WTC11 (cell line): ENCODE measurements around the gene UCKL1. TPM values are rescaled to one million over a fixed set of nuclear protein-coding genes. Genes with fewer than 3 reads are reported as not detected.

Experiments used
- ATAC-seq: fragments of 200-7000 bp; cut with Tn5 transposase; 2 replicates; pipeline ENCODE4 v1.10.0; 2021; ENCODE audit warnings: mild to moderate bottlenecking, moderate library complexity
- CTCF ChIA-PET: fragments of 300-600 bp; sonication (Branson Sonifier 250); formaldehyde crosslinking; loops from one replicate; lab custom pipeline; 2021; ENCODE audit warnings: antibody characterized with exemption; lab: Charles Lee
- POLR2A ChIA-PET: fragments of 350-600 bp; sonication (Branson Sonifier 250); formaldehyde crosslinking; loops from one replicate; lab custom pipeline; 2021; ENCODE audit warnings: antibody characterized with exemption; lab: Charles Lee
- DNase-seq: peaks from one replicate; pipeline ENCODE4 v3.0.0; 2021; ENCODE audit warnings: low spot score
- H3K27ac Mint-ChIP-seq: 2 replicates; pipeline ENCODE4 v1.8.0; 2021; ENCODE audit warnings: mixed read lengths
- H3K27me3 Mint-ChIP-seq: 2 replicates; pipeline ENCODE4 v1.8.0; 2021; ENCODE audit warnings: low read depth, mild to moderate bottlenecking, moderate library complexity, mixed read lengths
- H3K36me3 Mint-ChIP-seq: 2 replicates; pipeline ENCODE4 v1.8.0; 2021; ENCODE audit warnings: mixed read lengths
- H3K4me1 Mint-ChIP-seq: 2 replicates; pipeline ENCODE4 v1.8.0; 2022; ENCODE audit warnings: mixed read lengths
- H3K4me3 Mint-ChIP-seq: 2 replicates; pipeline ENCODE4 v1.8.0; 2021; ENCODE audit warnings: mild to moderate bottlenecking, moderate library complexity, mixed read lengths
- H3K9me3 Mint-ChIP-seq: 2 replicates; pipeline ENCODE4 v1.8.0; 2021; ENCODE audit warnings: mixed read lengths
- CREB1 ChIP-seq: sonication (generic); formaldehyde crosslinking; IDR thresholded peaks from 2 replicates; pipeline ENCODE4 v1.8.0; 2023; ENCODE audit warnings: mild to moderate bottlenecking, missing genetic modification reagents
- EMX1 ChIP-seq: fragments of 250-450 bp; sonication (Bioruptor Pico); IDR thresholded peaks from 2 replicates; pipeline ENCODE4 v1.8.0; 2021; ENCODE audit warnings: mild to moderate bottlenecking
- FOXK1 ChIP-seq: sonication (generic); formaldehyde crosslinking; IDR thresholded peaks from 2 replicates; pipeline ENCODE4 v1.8.0; 2022; ENCODE audit warnings: mild to moderate bottlenecking, moderate library complexity, missing genetic modification reagents
- GTF2I ChIP-seq: fragments of 250-450 bp; sonication (Bioruptor Pico); conservative IDR thresholded peaks from 2 replicates; pipeline ENCODE4 v1.4.0; 2021; ENCODE audit warnings: mild to moderate bottlenecking
- HMGA2 ChIP-seq: fragments of 250-450 bp; sonication (Bioruptor Pico); IDR thresholded peaks from 2 replicates; pipeline ENCODE4 v1.4.0; 2021; ENCODE audit warnings: mild to moderate bottlenecking, moderate library complexity
- JAZF1 ChIP-seq: fragments of 250-450 bp; sonication (Bioruptor Pico); IDR thresholded peaks from 2 replicates; pipeline ENCODE4 v1.9.0; 2021; ENCODE audit warnings: moderate library complexity, mild to moderate bottlenecking, inconsistent platforms
- KAT7 ChIP-seq: sonication (generic); formaldehyde crosslinking; IDR thresholded peaks from 2 replicates; pipeline ENCODE4 v1.8.1; 2023; ENCODE audit warnings: missing genetic modification reagents, mild to moderate bottlenecking, borderline replicate concordance
- NFATC4 ChIP-seq: fragments of 250-450 bp; sonication (Bioruptor Pico); IDR thresholded peaks from 2 replicates; pipeline ENCODE4 v1.9.0; 2021; ENCODE audit warnings: mild to moderate bottlenecking
- NFYB ChIP-seq: sonication (generic); formaldehyde crosslinking; conservative IDR thresholded peaks from 2 replicates; pipeline ENCODE4 v1.8.0; 2022; ENCODE audit warnings: low read depth, missing genetic modification reagents
- NR3C1 ChIP-seq: sonication (generic); formaldehyde crosslinking; conservative IDR thresholded peaks from 2 replicates; pipeline ENCODE4 v1.8.1; 2023; ENCODE audit warnings: low read depth, mild to moderate bottlenecking, missing genetic modification reagents
- SMAD3 ChIP-seq: sonication (generic); formaldehyde crosslinking; IDR thresholded peaks from 2 replicates; pipeline ENCODE4 v1.8.0; 2022; ENCODE audit warnings: missing genetic modification reagents, mild to moderate bottlenecking, borderline replicate concordance
- SOX15 ChIP-seq: fragments of 250-450 bp; sonication (Bioruptor Pico); IDR thresholded peaks from 2 replicates; pipeline ENCODE4 v1.9.0; 2021; ENCODE audit warnings: mild to moderate bottlenecking
- ZNF263 ChIP-seq: sonication (generic); formaldehyde crosslinking; IDR thresholded peaks from 2 replicates; pipeline ENCODE4 v1.8.1; 2022; ENCODE audit warnings: low read depth, mild to moderate bottlenecking, moderate library complexity, missing genetic modification reagents
- ZNF396 ChIP-seq: fragments of 250-450 bp; sonication (Bioruptor Pico); IDR thresholded peaks from 2 replicates; pipeline ENCODE4 v1.8.0; 2021; ENCODE audit warnings: mild to moderate bottlenecking, moderate library complexity, borderline replicate concordance
- total RNA-seq: library from RNA; stranded (reverse); gene quantifications from 3 replicates; pipeline ENCODE4 v1.2.3, GENCODE V29; 2021
- TF ChIP-seq, protein P1 (sequence below): fragments of 250-450 bp; sonication (Bioruptor Pico); conservative IDR thresholded peaks from 2 replicates; pipeline ENCODE4 v1.9.0; 2021; ENCODE audit warnings: mild to moderate bottlenecking
- TF ChIP-seq, protein P2 (sequence below): sonication (generic); formaldehyde crosslinking; IDR thresholded peaks from 2 replicates; pipeline ENCODE4 v1.8.0; 2022; ENCODE audit warnings: mild to moderate bottlenecking, missing genetic modification reagents
- TF ChIP-seq, protein P3 (sequence below): sonication (generic); formaldehyde crosslinking; IDR thresholded peaks from 2 replicates; pipeline ENCODE4 v1.8.1; 2022; ENCODE audit warnings: mild to moderate bottlenecking, missing genetic modification reagents, moderate library complexity, borderline replicate concordance
- TF ChIP-seq, protein P4 (sequence below): sonication (generic); formaldehyde crosslinking; IDR thresholded peaks from 2 replicates; pipeline ENCODE4 v1.8.1; 2023; ENCODE audit warnings: mild to moderate bottlenecking, missing genetic modification reagents
- TF ChIP-seq, protein P5 (sequence below): fragments of 250-450 bp; sonication (Bioruptor Pico); IDR thresholded peaks from 2 replicates; pipeline ENCODE4 v1.9.0; 2021; ENCODE audit warnings: mild to moderate bottlenecking
- TF ChIP-seq, protein P6 (sequence below): sonication (generic); formaldehyde crosslinking; IDR thresholded peaks from 2 replicates; pipeline ENCODE4 v1.8.0; 2022; ENCODE audit warnings: mild to moderate bottlenecking, missing genetic modification reagents
- TF ChIP-seq, protein P7 (sequence below): sonication (generic); formaldehyde crosslinking; conservative IDR thresholded peaks from 2 replicates; pipeline ENCODE4 v1.8.1; 2023; ENCODE audit warnings: mild to moderate bottlenecking, low read depth, missing genetic modification reagents, moderate library complexity

UCKL1 gene
- total RNA-seq, 1 experiment from 2014 or later, result 51.2 TPM

DNA sequence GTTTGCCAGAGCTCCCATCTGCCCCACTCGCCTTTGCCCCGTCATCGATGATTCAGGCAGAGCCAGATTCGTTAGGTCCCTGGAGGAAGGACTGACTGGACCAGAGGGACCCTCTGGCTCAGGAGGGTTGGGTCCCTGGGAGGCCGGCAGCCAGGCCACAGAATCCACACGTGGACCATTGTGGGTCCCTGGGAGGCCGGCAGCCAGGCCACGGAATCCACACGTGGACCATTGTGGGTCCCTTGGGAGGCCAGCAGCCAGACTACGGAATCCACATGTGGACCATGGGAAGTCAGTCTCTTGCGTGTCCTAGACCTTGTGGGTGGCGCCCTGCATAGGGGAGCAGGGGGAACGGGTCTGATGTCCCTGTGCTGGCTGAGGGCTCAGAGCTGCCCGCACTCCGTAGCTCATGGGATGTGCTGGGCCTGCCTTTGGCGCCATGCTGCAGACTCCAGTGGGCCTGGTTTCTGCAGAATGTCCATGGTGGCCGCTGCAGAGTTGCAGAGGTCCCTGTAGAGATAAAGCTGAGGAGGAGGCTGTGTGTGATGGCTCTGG, 23.5 kb downstream of the UCKL1 start:
- Mint-ChIP-seq H3K4me1 (no peaks in the 10 kb centered on the region), H3K36me3 (peaks cover 42% of the 10 kb centered on the region), H3K27me3 (no peaks in the 10 kb centered on the region), H3K4me3 (no peak overlapping the region), H3K27ac (no peak overlapping the region), H3K9me3 (no peaks in the 10 kb centered on the region)
- TF ChIP-seq, protein P1, sequence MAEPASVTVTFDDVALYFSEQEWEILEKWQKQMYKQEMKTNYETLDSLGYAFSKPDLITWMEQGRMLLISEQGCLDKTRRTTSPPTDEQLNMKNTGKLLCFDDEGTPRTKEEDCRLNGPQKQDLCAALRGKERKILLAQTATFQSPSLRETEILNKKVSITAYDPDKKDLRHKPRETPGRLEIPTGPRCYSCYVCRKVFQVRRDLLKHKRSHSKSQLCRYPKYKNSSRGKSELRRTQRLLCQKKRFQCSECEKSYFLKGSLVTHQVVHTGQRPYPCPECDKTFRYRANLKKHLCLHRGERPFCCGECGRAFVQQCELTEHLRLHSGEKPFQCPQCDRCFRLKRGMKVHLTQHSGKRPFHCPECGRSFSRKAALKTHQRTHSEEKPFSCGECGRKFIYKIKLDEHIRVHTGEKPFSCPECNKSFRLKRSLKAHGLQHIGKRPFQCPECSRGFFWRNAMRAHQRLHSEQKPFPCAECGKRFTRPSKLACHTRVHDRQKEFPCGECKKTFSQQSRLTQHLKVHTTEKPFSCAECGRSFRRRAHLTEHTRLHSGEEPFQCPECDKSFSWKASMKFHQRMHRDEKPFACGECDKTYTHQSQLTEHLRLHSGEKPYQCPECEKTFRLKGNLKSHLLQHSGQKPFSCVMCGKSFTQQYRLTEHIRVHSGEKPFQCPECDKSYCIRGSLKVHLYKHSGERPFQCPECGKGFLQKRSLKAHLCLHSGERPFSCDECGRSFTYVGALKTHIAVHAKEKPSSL (CRISPR knock-in tag), result no peak
- TF ChIP-seq CREB1 (CRISPR knock-in tag) (no peak), FOXK1 (CRISPR knock-in tag) (no peak), NFATC4 (CRISPR knock-in tag) (no peak), EMX1 (CRISPR knock-in tag) (no peak), KAT7 (CRISPR knock-in tag) (no peak)
- TF ChIP-seq, protein P2, sequence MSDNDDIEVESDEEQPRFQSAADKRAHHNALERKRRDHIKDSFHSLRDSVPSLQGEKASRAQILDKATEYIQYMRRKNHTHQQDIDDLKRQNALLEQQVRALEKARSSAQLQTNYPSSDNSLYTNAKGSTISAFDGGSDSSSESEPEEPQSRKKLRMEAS (CRISPR knock-in tag), result no peak
- TF ChIP-seq, protein P3, sequence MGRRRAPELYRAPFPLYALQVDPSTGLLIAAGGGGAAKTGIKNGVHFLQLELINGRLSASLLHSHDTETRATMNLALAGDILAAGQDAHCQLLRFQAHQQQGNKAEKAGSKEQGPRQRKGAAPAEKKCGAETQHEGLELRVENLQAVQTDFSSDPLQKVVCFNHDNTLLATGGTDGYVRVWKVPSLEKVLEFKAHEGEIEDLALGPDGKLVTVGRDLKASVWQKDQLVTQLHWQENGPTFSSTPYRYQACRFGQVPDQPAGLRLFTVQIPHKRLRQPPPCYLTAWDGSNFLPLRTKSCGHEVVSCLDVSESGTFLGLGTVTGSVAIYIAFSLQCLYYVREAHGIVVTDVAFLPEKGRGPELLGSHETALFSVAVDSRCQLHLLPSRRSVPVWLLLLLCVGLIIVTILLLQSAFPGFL (CRISPR knock-in tag), result no peak
- CTCF ChIA-PET, result interaction anchor here (1.0 to 2.6 kb wide), 8 partner anchors 10 to 395 kb away, joined by 3 to 21 read pairs (median 6); partner anchors contain the start of genes PRPF6, PTK6 and UCKL1
- DNase-seq, result no peak
- no peak for ATAC-seq
- POLR2A ChIA-PET, result interaction anchor here (0.6 kb wide), 1 partner anchor 31 kb away, joined by 3 read pairs; no protein-coding TSS in a partner anchor

DNA sequence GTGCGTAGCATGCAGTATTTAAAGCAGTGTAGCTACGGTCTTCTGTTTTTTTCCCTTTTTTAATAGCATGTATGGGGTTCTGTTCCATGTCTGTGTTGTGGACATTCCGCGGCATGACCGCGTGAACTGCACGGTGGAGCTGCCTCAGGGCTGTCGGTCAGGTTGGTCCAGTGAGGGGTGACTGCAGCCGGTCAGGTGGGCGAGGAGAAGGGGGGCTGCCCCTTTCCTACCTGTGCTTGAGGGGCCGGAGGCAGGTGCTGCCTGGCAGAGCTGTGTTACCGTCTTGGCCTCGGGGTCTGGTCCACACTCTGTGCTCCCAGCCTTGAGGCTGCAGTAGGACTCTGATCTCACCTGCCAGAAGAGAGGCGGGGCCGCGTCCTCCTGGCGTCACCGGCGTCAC, 24.5 kb downstream of the UCKL1 start:
- CTCF ChIA-PET, result interaction anchor here (1.2 kb wide), 1 partner anchor 49 kb away, joined by 3 read pairs; the partner anchor contains the start of gene PRPF6
- POLR2A ChIA-PET, result no interaction called here
- ATAC-seq, result no peak
- Mint-ChIP-seq H3K27me3 (no peaks in the 10 kb centered on the region), H3K4me3 (no peak overlapping the region), H3K27ac (no peak overlapping the region), H3K4me1 (no peaks in the 10 kb centered on the region), H3K9me3 (no peaks in the 10 kb centered on the region), H3K36me3 (peaks cover 42% of the 10 kb centered on the region)
- no peak for DNase-seq
- no peak for TF ChIP-seq JAZF1
- TF ChIP-seq, protein P4, sequence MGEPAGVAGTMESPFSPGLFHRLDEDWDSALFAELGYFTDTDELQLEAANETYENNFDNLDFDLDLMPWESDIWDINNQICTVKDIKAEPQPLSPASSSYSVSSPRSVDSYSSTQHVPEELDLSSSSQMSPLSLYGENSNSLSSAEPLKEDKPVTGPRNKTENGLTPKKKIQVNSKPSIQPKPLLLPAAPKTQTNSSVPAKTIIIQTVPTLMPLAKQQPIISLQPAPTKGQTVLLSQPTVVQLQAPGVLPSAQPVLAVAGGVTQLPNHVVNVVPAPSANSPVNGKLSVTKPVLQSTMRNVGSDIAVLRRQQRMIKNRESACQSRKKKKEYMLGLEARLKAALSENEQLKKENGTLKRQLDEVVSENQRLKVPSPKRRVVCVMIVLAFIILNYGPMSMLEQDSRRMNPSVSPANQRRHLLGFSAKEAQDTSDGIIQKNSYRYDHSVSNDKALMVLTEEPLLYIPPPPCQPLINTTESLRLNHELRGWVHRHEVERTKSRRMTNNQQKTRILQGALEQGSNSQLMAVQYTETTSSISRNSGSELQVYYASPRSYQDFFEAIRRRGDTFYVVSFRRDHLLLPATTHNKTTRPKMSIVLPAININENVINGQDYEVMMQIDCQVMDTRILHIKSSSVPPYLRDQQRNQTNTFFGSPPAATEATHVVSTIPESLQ (CRISPR knock-in tag), result no peak
- TF ChIP-seq NR3C1, result no peak
- TF ChIP-seq ZNF263 (CRISPR knock-in tag), result no peak
- no peak for TF ChIP-seq CREB1 (CRISPR knock-in tag)
- TF ChIP-seq, protein P5, sequence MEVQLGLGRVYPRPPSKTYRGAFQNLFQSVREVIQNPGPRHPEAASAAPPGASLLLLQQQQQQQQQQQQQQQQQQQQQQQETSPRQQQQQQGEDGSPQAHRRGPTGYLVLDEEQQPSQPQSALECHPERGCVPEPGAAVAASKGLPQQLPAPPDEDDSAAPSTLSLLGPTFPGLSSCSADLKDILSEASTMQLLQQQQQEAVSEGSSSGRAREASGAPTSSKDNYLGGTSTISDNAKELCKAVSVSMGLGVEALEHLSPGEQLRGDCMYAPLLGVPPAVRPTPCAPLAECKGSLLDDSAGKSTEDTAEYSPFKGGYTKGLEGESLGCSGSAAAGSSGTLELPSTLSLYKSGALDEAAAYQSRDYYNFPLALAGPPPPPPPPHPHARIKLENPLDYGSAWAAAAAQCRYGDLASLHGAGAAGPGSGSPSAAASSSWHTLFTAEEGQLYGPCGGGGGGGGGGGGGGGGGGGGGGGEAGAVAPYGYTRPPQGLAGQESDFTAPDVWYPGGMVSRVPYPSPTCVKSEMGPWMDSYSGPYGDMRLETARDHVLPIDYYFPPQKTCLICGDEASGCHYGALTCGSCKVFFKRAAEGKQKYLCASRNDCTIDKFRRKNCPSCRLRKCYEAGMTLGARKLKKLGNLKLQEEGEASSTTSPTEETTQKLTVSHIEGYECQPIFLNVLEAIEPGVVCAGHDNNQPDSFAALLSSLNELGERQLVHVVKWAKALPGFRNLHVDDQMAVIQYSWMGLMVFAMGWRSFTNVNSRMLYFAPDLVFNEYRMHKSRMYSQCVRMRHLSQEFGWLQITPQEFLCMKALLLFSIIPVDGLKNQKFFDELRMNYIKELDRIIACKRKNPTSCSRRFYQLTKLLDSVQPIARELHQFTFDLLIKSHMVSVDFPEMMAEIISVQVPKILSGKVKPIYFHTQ (CRISPR knock-in tag), result no peak
- TF ChIP-seq, protein P6, sequence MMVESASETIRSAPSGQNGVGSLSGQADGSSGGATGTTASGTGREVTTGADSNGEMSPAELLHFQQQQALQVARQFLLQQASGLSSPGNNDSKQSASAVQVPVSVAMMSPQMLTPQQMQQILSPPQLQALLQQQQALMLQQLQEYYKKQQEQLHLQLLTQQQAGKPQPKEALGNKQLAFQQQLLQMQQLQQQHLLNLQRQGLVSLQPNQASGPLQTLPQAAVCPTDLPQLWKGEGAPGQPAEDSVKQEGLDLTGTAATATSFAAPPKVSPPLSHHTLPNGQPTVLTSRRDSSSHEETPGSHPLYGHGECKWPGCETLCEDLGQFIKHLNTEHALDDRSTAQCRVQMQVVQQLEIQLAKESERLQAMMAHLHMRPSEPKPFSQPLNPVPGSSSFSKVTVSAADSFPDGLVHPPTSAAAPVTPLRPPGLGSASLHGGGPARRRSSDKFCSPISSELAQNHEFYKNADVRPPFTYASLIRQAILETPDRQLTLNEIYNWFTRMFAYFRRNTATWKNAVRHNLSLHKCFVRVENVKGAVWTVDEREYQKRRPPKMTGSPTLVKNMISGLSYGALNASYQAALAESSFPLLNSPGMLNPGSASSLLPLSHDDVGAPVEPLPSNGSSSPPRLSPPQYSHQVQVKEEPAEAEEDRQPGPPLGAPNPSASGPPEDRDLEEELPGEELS (CRISPR knock-in tag), result no peak
- no peak for TF ChIP-seq SOX15 (CRISPR knock-in tag)
- no peak for TF ChIP-seq GTF2I
- no peak for TF ChIP-seq NFYB (CRISPR knock-in tag)
- TF ChIP-seq ZNF396 (CRISPR knock-in tag), result no peak
- no peak for TF ChIP-seq HMGA2 (CRISPR knock-in tag)
- TF ChIP-seq, protein P7, sequence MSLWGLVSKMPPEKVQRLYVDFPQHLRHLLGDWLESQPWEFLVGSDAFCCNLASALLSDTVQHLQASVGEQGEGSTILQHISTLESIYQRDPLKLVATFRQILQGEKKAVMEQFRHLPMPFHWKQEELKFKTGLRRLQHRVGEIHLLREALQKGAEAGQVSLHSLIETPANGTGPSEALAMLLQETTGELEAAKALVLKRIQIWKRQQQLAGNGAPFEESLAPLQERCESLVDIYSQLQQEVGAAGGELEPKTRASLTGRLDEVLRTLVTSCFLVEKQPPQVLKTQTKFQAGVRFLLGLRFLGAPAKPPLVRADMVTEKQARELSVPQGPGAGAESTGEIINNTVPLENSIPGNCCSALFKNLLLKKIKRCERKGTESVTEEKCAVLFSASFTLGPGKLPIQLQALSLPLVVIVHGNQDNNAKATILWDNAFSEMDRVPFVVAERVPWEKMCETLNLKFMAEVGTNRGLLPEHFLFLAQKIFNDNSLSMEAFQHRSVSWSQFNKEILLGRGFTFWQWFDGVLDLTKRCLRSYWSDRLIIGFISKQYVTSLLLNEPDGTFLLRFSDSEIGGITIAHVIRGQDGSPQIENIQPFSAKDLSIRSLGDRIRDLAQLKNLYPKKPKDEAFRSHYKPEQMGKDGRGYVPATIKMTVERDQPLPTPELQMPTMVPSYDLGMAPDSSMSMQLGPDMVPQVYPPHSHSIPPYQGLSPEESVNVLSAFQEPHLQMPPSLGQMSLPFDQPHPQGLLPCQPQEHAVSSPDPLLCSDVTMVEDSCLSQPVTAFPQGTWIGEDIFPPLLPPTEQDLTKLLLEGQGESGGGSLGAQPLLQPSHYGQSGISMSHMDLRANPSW (CRISPR knock-in tag), result no peak
- no peak for TF ChIP-seq SMAD3 (CRISPR knock-in tag)
